GM12892 (cell line): Measurements from ENCODE around the gene STEAP1B.

ENCODE experiments used
- POLR2A ChIP-seq: IDR thresholded peaks from 2 replicates; pipeline ENCODE4 v1.6.1; 2011; ENCODE audit warnings: low read depth, low read length, control low read depth
- POLR2AphosphoS5 ChIP-seq: IDR thresholded peaks from 2 replicates; pipeline ENCODE4 v1.6.1; 2011; ENCODE audit warnings: low read depth, low read length, control low read depth
- TAF1 ChIP-seq: IDR thresholded peaks from 2 replicates; pipeline ENCODE4 v1.6.1; 2011; ENCODE audit warnings: low read depth, mild to moderate bottlenecking, control low read depth, low read length, borderline replicate concordance

- TF ChIP-seq POLR2AphosphoS5: no peak
- TF ChIP-seq POLR2A: no peak
- TF ChIP-seq TAF1: no peak
Measured at GRCh38 chr7:22442882-22443369, 57.1 kb downstream of the STEAP1B start.
